Osteocyte (in vitro differentiated cells): Measurements from ENCODE around the gene ARHGAP10. TPM values are rescaled to one million over a fixed set of nuclear protein-coding genes. Genes with fewer than 3 reads are reported as not detected.

Source experiments
- DNase-seq: peaks from one replicate; pipeline ENCODE4 v3.0.0; 2021; ENCODE audit warnings: mixed read lengths; ENCODE audit not compliant: unreplicated experiment; ENCODE audit errors: extremely low spot score
- H3K27ac Mint-ChIP-seq: one replicate; pipeline ENCODE4 v1.8.0; 2021; ENCODE audit warnings: mild to moderate bottlenecking, mixed read lengths; ENCODE audit not compliant: unreplicated experiment
- H3K27me3 Mint-ChIP-seq: one replicate; pipeline ENCODE4 v1.8.0; 2021; ENCODE audit warnings: mixed read lengths; ENCODE audit not compliant: unreplicated experiment
- H3K36me3 Mint-ChIP-seq: one replicate; pipeline ENCODE4 v1.8.0; 2021; ENCODE audit warnings: mixed read lengths; ENCODE audit not compliant: unreplicated experiment
- H3K4me1 Mint-ChIP-seq: one replicate; pipeline ENCODE4 v1.8.0; 2021; ENCODE audit warnings: mixed read lengths; ENCODE audit not compliant: unreplicated experiment
- H3K4me3 Mint-ChIP-seq: one replicate; pipeline ENCODE4 v1.8.0; 2021; ENCODE audit warnings: mild to moderate bottlenecking, moderate library complexity, mixed read lengths; ENCODE audit not compliant: unreplicated experiment
- H3K9me3 Mint-ChIP-seq: one replicate; pipeline ENCODE4 v1.8.0; 2021; ENCODE audit warnings: mixed read lengths; ENCODE audit not compliant: unreplicated experiment
- CTCF ChIP-seq: fragments of 200-600 bp; sonication (generic); IDR thresholded peaks from 2 replicates; pipeline ENCODE4 v1.5.0; 2021; ENCODE audit warnings: antibody characterized with exemption, mild to moderate bottlenecking, moderate library complexity
- total RNA-seq: library from RNA; stranded (reverse); gene quantifications from 2 replicates; pipeline ENCODE4 v1.2.1, GENCODE V29; 2021

Gene ARHGAP10
- total RNA-seq, 1 donor from 2014 or later = 121 TPM

GRCh38 chr4:147965873-147966272 is 234.0 kb downstream of the ARHGAP10 start:
- H3K4me1 Mint-ChIP-seq = peaks cover 24% of the 10 kb centered on the region
- peaks cover 79% of the 10 kb centered on the region for H3K36me3 Mint-ChIP-seq
- H3K9me3 Mint-ChIP-seq = no peaks in the 10 kb centered on the region
- no peak overlapping the region for H3K4me3 Mint-ChIP-seq
- no peak for DNase-seq
- no peak overlapping the region for H3K27ac Mint-ChIP-seq
- TF ChIP-seq CTCF = no peak
- H3K27me3 Mint-ChIP-seq = no peaks in the 10 kb centered on the region

GRCh38 chr4:147968641-147969040 is 236.8 kb downstream of the ARHGAP10 start:
- no peak for TF ChIP-seq CTCF
- Mint-ChIP-seq H3K4me1 (peaks cover 25% of the 10 kb centered on the region), H3K27me3 (no peaks in the 10 kb centered on the region), H3K9me3 (peaks cover 1% of the 10 kb centered on the region), H3K36me3 (peaks cover 74% of the 10 kb centered on the region), H3K4me3 (no peak overlapping the region), H3K27ac (no peak overlapping the region)
- DNase-seq = no peak

GRCh38 chr4:147969573-147970385 is 237.9 kb downstream of the ARHGAP10 start:
- Mint-ChIP-seq H3K27me3 (no peaks in the 10 kb centered on the region), H3K27ac (peak overlapping the region; percentile 6), H3K4me1 (peaks cover 24% of the 10 kb centered on the region), H3K9me3 (peaks cover 4% of the 10 kb centered on the region), H3K4me3 (no peak overlapping the region), H3K36me3 (peaks cover 69% of the 10 kb centered on the region)
- no peak for TF ChIP-seq CTCF
- DNase-seq = no peak

- DNase-seq = no peak
- no peaks in the 10 kb centered on the region for H3K27me3 Mint-ChIP-seq
- peaks cover 65% of the 10 kb centered on the region for H3K36me3 Mint-ChIP-seq
- H3K4me3 Mint-ChIP-seq = no peak overlapping the region
- peaks cover 4% of the 10 kb centered on the region for H3K9me3 Mint-ChIP-seq
- no peak for TF ChIP-seq CTCF
- no peak overlapping the region for H3K27ac Mint-ChIP-seq
- peaks cover 30% of the 10 kb centered on the region for H3K4me1 Mint-ChIP-seq
These were observed 239.2 kb downstream of the ARHGAP10 start for GRCh38 chr4:147971116-147971515.

- Mint-ChIP-seq H3K27ac (peak overlapping the region; percentile 63), H3K4me1 (peaks cover 38% of the 10 kb centered on the region), H3K36me3 (peaks cover 53% of the 10 kb centered on the region), H3K27me3 (no peaks in the 10 kb centered on the region), H3K9me3 (peaks cover 14% of the 10 kb centered on the region), H3K4me3 (no peak overlapping the region)
- no peak for DNase-seq
- no peak for TF ChIP-seq CTCF
These were observed 243.4 kb downstream of the ARHGAP10 start for GRCh38 chr4:147975325-147975724.
